Astrocyte (in vitro differentiated cells and primary cell): ENCODE data around the gene PLXDC2.

Source experiments
- EZH2 ChIP-seq: IDR thresholded peaks from 2 replicates; pipeline ENCODE4 v1.6.1; 2012; ENCODE audit warnings: mild to moderate bottlenecking, low read length, inconsistent platforms; ENCODE audit not compliant: insufficient read depth
- TF ChIP-seq, protein P1 (sequence below): IDR thresholded peaks from 2 replicates; pipeline ENCODE4 v1.5.1; 2011; ENCODE audit warnings: low read depth, mild to moderate bottlenecking, inconsistent platforms, low read length, moderate library complexity; ENCODE audit not compliant: insufficient read depth

DNA sequence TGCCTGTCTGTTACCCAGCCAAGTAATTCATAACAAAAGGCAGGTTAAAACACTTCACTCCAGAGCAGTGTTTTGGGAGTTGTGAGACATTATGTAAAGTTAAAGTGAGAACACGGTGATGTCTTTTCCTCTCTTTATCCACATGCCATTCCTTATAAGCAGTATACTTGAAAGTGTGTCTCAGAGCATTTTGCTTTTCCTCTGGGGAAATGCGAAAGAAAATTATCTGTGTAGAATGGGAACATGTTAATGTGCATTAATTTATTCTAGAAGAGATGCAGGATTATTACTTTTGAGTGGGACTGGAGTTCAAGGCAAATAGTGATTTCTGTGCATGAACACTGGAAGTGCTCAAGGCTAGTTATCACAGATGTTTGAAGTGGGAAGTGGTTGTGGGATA, 170.4 kb downstream of the PLXDC2 start:
- TF ChIP-seq, protein P1, sequence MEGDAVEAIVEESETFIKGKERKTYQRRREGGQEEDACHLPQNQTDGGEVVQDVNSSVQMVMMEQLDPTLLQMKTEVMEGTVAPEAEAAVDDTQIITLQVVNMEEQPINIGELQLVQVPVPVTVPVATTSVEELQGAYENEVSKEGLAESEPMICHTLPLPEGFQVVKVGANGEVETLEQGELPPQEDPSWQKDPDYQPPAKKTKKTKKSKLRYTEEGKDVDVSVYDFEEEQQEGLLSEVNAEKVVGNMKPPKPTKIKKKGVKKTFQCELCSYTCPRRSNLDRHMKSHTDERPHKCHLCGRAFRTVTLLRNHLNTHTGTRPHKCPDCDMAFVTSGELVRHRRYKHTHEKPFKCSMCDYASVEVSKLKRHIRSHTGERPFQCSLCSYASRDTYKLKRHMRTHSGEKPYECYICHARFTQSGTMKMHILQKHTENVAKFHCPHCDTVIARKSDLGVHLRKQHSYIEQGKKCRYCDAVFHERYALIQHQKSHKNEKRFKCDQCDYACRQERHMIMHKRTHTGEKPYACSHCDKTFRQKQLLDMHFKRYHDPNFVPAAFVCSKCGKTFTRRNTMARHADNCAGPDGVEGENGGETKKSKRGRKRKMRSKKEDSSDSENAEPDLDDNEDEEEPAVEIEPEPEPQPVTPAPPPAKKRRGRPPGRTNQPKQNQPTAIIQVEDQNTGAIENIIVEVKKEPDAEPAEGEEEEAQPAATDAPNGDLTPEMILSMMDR: no peak
- no peak for TF ChIP-seq EZH2
